Natural killer cell treated with Interleukin-12 subunit alpha and Interleukin-12 subunit beta and Interleukin-15 and Interleukin-18, amount 100 ng/mL, for 72 hours (primary cell): ENCODE results near the gene PYM1. TPM values are rescaled to one million over a fixed set of nuclear protein-coding genes. Genes with fewer than 3 reads are reported as not detected.
"Not testable (repeated sequence)": the region's sequence is repeated elsewhere in the genome, so short reads cannot be mapped to it uniquely, and the experiment has no call there.

Experiments
- ATAC-seq, 2 donors: fragments of 150-1000 bp; cut with Tn5 transposase in 1 of 2; sonication (Bioruptor Pico), chemical (Tn5 transposase) in 1 of 2; 2 replicates each; pipeline ENCODE4 v1.10.0; 2021
- DNase-seq: peaks from one replicate; pipeline ENCODE4 v3.0.0; 2022; ENCODE audit warnings: low spot score
- H3K27ac Mint-ChIP-seq, 2 donors: 1 replicate in 1 of 2; 2 replicates in 1 of 2; pipeline ENCODE4 v1.8.0; 2022; ENCODE audit warnings: mixed read lengths in 2 of 2, mild to moderate bottlenecking in 1 of 2, moderate library complexity in 1 of 2
- H3K27me3 Mint-ChIP-seq, 2 donors: 1 replicate in 1 of 2; 2 replicates in 1 of 2; pipeline ENCODE4 v1.8.0; 2022; ENCODE audit warnings: mixed read lengths in 2 of 2
- H3K36me3 Mint-ChIP-seq: one replicate; pipeline ENCODE4 v1.8.0; 2022; ENCODE audit warnings: mixed read lengths
- H3K4me1 Mint-ChIP-seq, 2 donors: 1 replicate in 1 of 2; 2 replicates in 1 of 2; pipeline ENCODE4 v1.8.0; 2022; ENCODE audit warnings: low read depth in 2 of 2, mixed read lengths in 2 of 2, mild to moderate bottlenecking in 1 of 2
- H3K4me3 Mint-ChIP-seq: one replicate; pipeline ENCODE4 v1.8.0; 2022; ENCODE audit warnings: mixed read lengths
- H3K9me3 Mint-ChIP-seq: 2 replicates; pipeline ENCODE4 v1.8.0; 2022; ENCODE audit warnings: mixed read lengths
- total RNA-seq, 2 donors: library from RNA; stranded (reverse); gene quantifications; one replicate each; pipeline ENCODE4 v1.2.3, GENCODE V29; 2022

PYM1 gene
- total RNA-seq, 2 donors from 2014 or later = 31.6 to 34.0 TPM

DNA sequence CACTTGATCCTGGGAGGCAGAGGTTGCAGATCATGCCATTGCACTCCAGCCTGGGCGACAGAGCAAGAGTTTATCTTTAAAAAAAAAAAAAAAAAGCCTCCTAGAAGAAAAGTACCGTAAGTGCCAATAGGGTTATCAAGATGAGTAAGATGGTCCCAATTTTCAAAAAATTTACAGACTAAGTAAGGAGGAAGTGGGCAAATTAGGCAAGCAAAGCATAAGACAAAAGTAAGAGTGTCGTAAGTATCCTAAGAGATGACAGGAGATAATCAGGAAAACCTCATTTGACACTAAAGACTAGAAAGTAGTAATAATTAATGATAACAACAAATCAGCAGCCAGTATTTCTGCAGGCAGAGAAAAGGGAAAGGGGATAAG is 12.2 kb downstream of the PYM1 start:
- no peak overlapping the region for H3K4me3 Mint-ChIP-seq
- peaks cover 18% of the 10 kb centered on the region in 2 donors for H3K4me1 Mint-ChIP-seq
- DNase-seq (no peak), ATAC-seq (no peak)
- no peaks in the 10 kb centered on the region for H3K9me3 Mint-ChIP-seq
- H3K36me3 Mint-ChIP-seq = peaks cover 20% of the 10 kb centered on the region
- no peaks in the 10 kb centered on the region for H3K27me3 Mint-ChIP-seq
- peak overlapping the region; percentile 23 to 24 for H3K27ac Mint-ChIP-seq

DNA sequence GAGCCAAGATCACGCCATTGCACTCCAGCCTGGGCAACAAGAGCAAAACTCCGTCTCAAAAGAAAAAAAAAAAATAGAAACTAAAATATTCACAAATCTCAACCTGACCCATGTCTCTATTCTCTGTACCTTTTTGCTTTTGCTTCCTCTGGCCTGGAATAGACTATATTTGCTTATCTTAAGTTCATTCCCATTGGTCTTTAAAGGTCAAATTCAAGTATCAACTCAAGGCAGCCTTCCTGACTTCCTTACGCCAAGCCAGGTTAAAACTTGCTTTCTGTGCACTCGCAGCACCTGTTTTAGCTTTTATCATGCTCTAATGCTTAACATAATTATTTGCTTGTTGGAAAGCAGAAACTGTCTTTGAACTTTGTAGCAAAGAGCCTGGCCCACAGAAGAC is 14.8 kb downstream of the PYM1 start:
- no peak for DNase-seq
- no peak for ATAC-seq
- Mint-ChIP-seq H3K4me1 (peaks cover 18 to 29% of the 10 kb centered on the region in 2 donors), H3K9me3 (no peaks in the 10 kb centered on the region), H3K27ac (peak overlapping the region in 1 of 2 donors; percentile 12), H3K27me3 (no peaks in the 10 kb centered on the region), H3K36me3 (peaks cover 20% of the 10 kb centered on the region), H3K4me3 (no peak overlapping the region)

GRCh38 chr12:55909513-55909884 is 18.2 kb downstream of the PYM1 start:
- no peak overlapping the region for H3K4me3 Mint-ChIP-seq

DNA sequence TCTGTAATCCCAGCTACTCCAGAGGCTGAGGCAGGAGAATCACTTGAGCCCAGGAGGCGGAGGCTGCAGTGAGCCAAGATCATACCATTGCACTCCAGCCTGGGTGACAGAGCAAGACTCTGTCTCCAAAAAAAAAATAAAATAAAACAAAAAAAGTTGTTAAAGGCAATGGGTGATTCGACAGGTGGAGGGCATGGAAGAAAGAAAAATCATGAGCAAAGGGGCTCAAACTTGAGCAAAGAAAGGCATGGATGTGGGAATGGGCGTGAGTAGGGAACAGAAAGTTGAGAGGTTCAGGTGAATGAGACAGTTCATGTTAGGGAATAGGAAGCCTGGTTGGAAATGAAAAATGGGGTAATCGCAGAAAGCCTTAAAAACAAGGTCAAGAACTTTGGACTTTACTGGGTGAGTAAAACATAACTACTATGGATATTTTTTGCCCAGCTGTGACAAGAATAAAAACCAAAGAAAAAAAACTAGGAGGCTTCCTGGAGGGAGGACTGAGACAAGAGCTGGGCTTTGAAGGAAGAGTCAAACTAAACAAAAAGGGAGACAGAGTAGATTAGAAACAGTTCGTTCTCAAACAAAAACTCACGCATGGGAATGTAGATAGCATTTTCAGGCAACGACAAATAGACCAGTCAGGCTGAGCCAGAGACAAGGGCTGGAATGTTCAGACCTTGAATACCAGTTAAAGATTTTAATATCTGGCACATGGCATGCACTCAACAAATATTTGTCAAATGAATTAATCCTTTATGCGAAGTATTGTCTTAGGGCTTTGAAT is 18.8 kb downstream of the PYM1 start:
- H3K27ac Mint-ChIP-seq = peak overlapping the region in 1 of 2 donors; percentile 1
- no peaks in the 10 kb centered on the region for H3K27me3 Mint-ChIP-seq
- no peak overlapping the region for H3K4me3 Mint-ChIP-seq
- peaks cover 11% of the 10 kb centered on the region for H3K36me3 Mint-ChIP-seq
- no peak for DNase-seq
- H3K4me1 Mint-ChIP-seq = peaks cover 7 to 12% of the 10 kb centered on the region in 2 donors
- H3K9me3 Mint-ChIP-seq = no peaks in the 10 kb centered on the region
- no peak for ATAC-seq

More at GRCh38 chr12:55909513-55909884, 18.2 kb downstream of the PYM1 start:
- peak overlapping the region in 1 of 2 donors; percentile 1 for H3K27ac Mint-ChIP-seq
- no peaks in the 10 kb centered on the region for H3K27me3 Mint-ChIP-seq
- no peak for ATAC-seq
- peaks cover 16% of the 10 kb centered on the region for H3K36me3 Mint-ChIP-seq
- peaks cover 11 to 18% of the 10 kb centered on the region in 2 donors for H3K4me1 Mint-ChIP-seq
- no peaks in the 10 kb centered on the region for H3K9me3 Mint-ChIP-seq
- no peak for DNase-seq

DNA sequence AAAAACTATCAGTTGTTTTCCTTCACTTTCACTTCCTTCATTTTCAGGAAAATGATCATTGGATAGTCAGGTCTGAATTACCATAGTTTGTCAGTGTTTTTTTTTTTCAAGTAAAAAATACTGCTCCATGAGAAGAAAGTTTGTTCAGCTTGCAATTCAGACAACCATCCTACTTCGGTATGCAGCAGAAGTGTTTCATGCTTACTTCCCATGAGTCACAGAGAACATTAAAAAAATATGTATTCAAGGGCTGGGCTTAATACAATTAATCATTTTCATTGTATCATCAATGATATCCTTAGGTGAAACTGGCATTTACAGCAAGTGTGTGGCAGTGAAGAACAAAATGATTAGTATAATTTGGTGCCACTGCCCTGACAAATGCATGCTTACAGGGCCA is 21.6 kb downstream of the PYM1 start:
- peaks cover 3 to 10% of the 10 kb centered on the region in 2 donors for H3K4me1 Mint-ChIP-seq
- no peak overlapping the region for H3K4me3 Mint-ChIP-seq
- no peaks in the 10 kb centered on the region for H3K27me3 Mint-ChIP-seq
- H3K27ac Mint-ChIP-seq = no peak overlapping the region
- no peak for ATAC-seq
- DNase-seq = no peak
- no peaks in the 10 kb centered on the region for H3K9me3 Mint-ChIP-seq
- H3K36me3 Mint-ChIP-seq = peaks cover 8% of the 10 kb centered on the region

GRCh38 chr12:55901881-55902490 is 25.7 kb downstream of the PYM1 start:
- Mint-ChIP-seq H3K9me3 (no peaks in the 10 kb centered on the region), H3K27ac (peak overlapping the region in 1 of 2 donors; percentile 4), H3K4me3 (no peak overlapping the region), H3K36me3 (peaks cover 8% of the 10 kb centered on the region), H3K27me3 (no peaks in the 10 kb centered on the region), H3K4me1 (peaks cover 0 to 3% of the 10 kb centered on the region in 2 donors)
- no peak for DNase-seq
- no peak for ATAC-seq

- H3K9me3 Mint-ChIP-seq = no peaks in the 10 kb centered on the region
- H3K36me3 Mint-ChIP-seq = peaks cover 8% of the 10 kb centered on the region
- DNase-seq (no peak), ATAC-seq (no peak)
- H3K4me1 Mint-ChIP-seq = peaks cover 0 to 3% of the 10 kb centered on the region in 2 donors
- H3K27me3 Mint-ChIP-seq = no peaks in the 10 kb centered on the region
- no peak overlapping the region for H3K27ac Mint-ChIP-seq
- no peak overlapping the region for H3K4me3 Mint-ChIP-seq
These were observed 28.6 kb downstream of the PYM1 start for GRCh38 chr12:55899082-55899481.

- Mint-ChIP-seq H3K36me3 (no peaks in the 10 kb centered on the region), H3K4me3 (no peak overlapping the region), H3K27me3 (no peaks in the 10 kb centered on the region), H3K9me3 (no peaks in the 10 kb centered on the region), H3K4me1 (no peaks in the 10 kb centered on the region), H3K27ac (no peak overlapping the region)
- DNase-seq (no peak), ATAC-seq (no peak)
These were observed 34.0 kb downstream of the PYM1 start for GRCh38 chr12:55893723-55894122.

DNA sequence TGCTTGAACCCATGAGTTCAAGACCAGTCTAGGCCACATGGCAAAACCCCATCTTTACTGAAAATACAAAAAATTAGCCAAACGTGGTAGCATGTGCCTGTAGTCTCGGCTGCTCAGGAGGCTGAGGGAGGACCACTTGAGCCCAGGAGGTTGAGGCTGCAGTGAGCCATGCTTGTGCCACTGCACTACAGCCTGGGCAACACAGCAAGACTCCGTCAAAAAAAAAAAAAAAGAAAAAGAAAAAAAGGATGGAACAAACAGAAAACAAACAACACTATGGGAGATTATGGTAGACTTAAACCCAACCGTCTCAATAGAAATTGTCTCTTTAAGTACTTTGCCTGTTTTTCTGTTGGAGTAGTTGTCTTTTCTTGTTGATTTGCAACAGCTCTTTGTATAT is 36.4 kb downstream of the PYM1 start:
- no peaks in the 10 kb centered on the region for H3K9me3 Mint-ChIP-seq
- no peak overlapping the region for H3K27ac Mint-ChIP-seq

DNA sequence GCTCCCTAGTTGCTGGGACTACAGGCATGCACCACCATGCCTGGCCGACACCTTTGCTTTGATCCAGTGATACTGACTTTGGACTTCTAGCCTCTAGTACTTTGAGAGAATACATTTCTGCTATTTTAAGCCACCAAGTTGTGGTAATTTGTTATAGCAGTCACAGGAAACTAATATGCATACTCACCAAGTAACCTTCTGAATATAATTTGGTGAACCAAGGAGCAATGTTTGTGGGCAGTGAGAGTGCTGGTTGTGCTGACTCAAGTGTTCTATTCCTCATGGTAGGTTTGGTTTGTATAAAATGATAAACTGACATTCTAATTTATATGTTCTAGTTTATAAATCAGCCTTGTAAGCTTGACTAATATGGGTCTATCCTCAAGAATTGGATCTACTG is 42.6 kb downstream of the PYM1 start:
- Mint-ChIP-seq H3K27ac (no peak overlapping the region), H3K36me3 (no peaks in the 10 kb centered on the region), H3K9me3 (no peaks in the 10 kb centered on the region), H3K4me1 (no peaks in the 10 kb centered on the region), H3K27me3 (no peaks in the 10 kb centered on the region), H3K4me3 (no peak overlapping the region)
- DNase-seq (no peak), ATAC-seq (no peak)

More for the DNA sequence above, 36.4 kb downstream of the PYM1 start:
- H3K27me3 Mint-ChIP-seq = no peaks in the 10 kb centered on the region
- no peaks in the 10 kb centered on the region for H3K4me1 Mint-ChIP-seq
- H3K4me3 Mint-ChIP-seq = no peak overlapping the region
- ATAC-seq (no peak), DNase-seq (no peak)
- no peaks in the 10 kb centered on the region for H3K36me3 Mint-ChIP-seq

GRCh38 chr12:55877824-55878223 is 49.9 kb downstream of the PYM1 start:
- H3K27ac Mint-ChIP-seq = no peak overlapping the region
- no peaks in the 10 kb centered on the region for H3K27me3 Mint-ChIP-seq
- DNase-seq (no peak), ATAC-seq (no peak)
- H3K4me1 Mint-ChIP-seq = no peaks in the 10 kb centered on the region
- no peak overlapping the region for H3K4me3 Mint-ChIP-seq
- H3K36me3 Mint-ChIP-seq = peaks cover 10% of the 10 kb centered on the region
- peaks cover 5% of the 10 kb centered on the region for H3K9me3 Mint-ChIP-seq

DNA sequence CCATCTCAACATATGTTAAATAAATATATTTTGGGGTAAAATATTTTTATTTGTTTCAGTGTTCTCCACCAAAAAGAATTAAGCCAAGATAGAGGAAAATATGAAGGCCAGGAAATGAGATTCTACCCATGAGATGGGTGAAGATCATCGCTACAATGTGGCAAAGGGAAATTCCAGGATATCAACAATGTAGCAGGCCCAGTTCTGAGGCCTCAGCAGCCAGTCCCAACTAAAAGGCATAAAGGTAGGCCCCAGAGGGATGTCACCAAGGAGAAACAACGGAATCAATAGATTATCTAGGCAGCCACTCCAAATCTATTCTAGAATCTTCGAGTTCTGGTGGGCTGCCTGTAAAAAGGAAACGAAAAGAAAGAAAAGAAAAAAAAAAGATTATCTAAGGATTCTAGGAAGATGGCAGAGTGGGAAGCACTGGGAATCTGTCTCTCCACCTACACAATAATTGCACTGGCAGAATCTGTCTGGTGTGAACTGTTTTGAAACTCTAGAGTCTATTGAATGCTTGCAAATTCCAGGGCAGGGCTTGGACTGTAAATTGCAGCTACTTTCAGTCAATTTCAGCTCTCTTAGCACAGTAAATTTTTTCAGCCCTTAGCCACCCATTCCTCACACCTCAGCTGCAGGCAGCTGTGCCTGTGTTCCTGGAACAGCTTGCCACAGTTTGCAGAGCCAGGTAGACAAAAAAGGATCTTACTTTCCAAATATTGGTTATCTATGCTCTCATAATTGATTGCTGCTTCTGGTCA is 51.8 kb downstream of the PYM1 start:
- Mint-ChIP-seq H3K27me3 (no peaks in the 10 kb centered on the region), H3K27ac (no peak overlapping the region), H3K9me3 (peaks cover 5% of the 10 kb centered on the region), H3K36me3 (peaks cover 10% of the 10 kb centered on the region), H3K4me1 (no peaks in the 10 kb centered on the region), H3K4me3 (no peak overlapping the region)
- no peak for DNase-seq
- no peak for ATAC-seq

DNA sequence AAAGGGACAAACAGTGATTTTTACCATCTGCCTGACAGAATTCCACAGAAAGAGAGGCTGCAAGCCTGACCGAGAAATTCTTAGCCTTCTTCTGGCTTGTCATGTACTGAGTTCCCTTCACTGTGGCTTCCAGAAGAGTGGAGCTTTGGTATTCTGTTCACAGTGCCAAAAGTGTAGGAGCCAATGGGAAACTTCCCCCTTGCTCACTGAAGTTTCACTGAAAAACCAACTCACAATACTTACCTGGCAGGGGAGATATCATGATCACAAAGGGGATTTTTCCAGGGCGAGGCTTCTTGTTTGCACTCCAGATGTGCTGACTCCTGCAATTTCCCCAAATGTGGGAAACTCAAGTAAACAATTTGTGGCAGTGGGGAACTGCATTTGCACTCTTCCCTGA is 53.3 kb downstream of the PYM1 start:
- Mint-ChIP-seq H3K9me3 (peaks cover 5% of the 10 kb centered on the region), H3K36me3 (peaks cover 10% of the 10 kb centered on the region), H3K4me3 (no peak overlapping the region), H3K27me3 (no peaks in the 10 kb centered on the region), H3K4me1 (no peaks in the 10 kb centered on the region), H3K27ac (no peak overlapping the region)
- DNase-seq (no peak), ATAC-seq (no peak)

DNA sequence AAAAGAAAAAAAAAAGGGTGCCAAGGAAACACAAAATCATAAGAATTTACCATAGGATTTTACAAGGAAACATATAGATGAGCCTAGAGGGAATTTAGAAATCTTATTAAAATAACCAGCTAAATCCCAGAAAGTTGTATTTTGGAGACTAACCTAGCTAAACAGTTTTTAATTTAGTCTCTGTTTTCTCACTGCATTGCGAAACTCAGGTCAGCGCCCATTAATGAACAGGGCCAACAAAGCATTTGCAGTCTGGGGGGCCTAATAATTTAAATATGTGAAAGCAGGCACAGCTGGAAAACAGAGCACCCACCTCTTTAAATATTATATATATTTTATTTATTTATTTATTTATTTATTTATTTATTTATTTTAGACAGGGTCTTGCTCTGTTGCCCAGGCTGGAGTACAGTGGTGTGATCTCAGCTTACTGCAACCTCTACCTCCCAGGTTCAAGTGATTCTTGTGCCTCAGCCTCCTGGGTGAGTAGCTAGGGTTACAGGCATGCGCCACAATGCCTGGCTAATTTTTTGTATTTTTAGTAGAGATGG is 61.2 kb downstream of the PYM1 start:
- H3K27ac Mint-ChIP-seq, H3K36me3 Mint-ChIP-seq, ATAC-seq, H3K4me3 Mint-ChIP-seq, H3K9me3 Mint-ChIP-seq, H3K4me1 Mint-ChIP-seq, DNase-seq, H3K27me3 Mint-ChIP-seq: not testable (repeated sequence)
